Measurements from ENCODE around the gene SGSM1.

GRCh38 chr22:24824250-24824649 is 18.2 kb downstream of the SGSM1 start:
- TF ChIP-seq CTCF (IDR thresholded peaks at IDR 0.05 in 8 of 11, conservative IDR thresholded peaks at IDR 0.05 in 3 of 11) = no peak
- TF ChIP-seq POLR2AphosphoS5 (IDR thresholded peaks at IDR 0.05) = no peak
- TF ChIP-seq POLR2A (IDR thresholded peaks at IDR 0.05) = no peak
